CD4-positive, alpha-beta T cell treated with Interleukin-2 at 100 ng/mL for 4 hours (primary cell): ENCODE data around the gene CCDC78.
A peak's percentile ranks its signal among the peaks of the same experiment; 100 is the strongest.

Experiments
- DNase-seq: peaks from one replicate; pipeline ENCODE4 v3.0.0-alpha.2; 2020; ENCODE audit warnings: low spot score

The CCDC78 gene

GRCh38 chr16:736936-737481 lies 10.8 kb upstream of the CCDC78 start:
- no peak for DNase-seq

- no peak for DNase-seq
These were observed 9.8 kb upstream of the CCDC78 start for GRCh38 chr16:735982-736453.

GRCh38 chr16:734981-735881 lies 9.0 kb upstream of the CCDC78 start:
- no peak for DNase-seq

GRCh38 chr16:734208-734980 lies 8.2 kb upstream of the CCDC78 start:
- DNase-seq = no peak

GRCh38 chr16:733382-734207 lies 7.4 kb upstream of the CCDC78 start:
- no peak for DNase-seq

- no peak for DNase-seq
These were observed 6.7 kb upstream of the CCDC78 start for GRCh38 chr16:732936-733335.

GRCh38 chr16:732332-732731 lies 6.1 kb upstream of the CCDC78 start:
- DNase-seq = no peak

GRCh38 chr16:730666-731509 lies 4.6 kb upstream of the CCDC78 start:
- DNase-seq = no peak

- no peak for DNase-seq
These were observed 3.8 kb upstream of the CCDC78 start for GRCh38 chr16:729768-730665.

GRCh38 chr16:728890-729744 lies 2.9 kb upstream of the CCDC78 start:
- no peak for DNase-seq

- DNase-seq = peak; percentile 57
These were observed 2.1 kb upstream of the CCDC78 start for GRCh38 chr16:728131-728889.

- DNase-seq = no peak
These were observed 1.2 kb upstream of the CCDC78 start for GRCh38 chr16:727291-727977.

- DNase-seq = no peak
These were observed 130 bp downstream of the CCDC78 start for GRCh38 chr16:726188-726437.

GRCh38 chr16:725463-726187 lies 618 bp downstream of the CCDC78 start:
- no peak for DNase-seq

GRCh38 chr16:725041-725376 lies 1.2 kb downstream of the CCDC78 start:
- DNase-seq = no peak

- no peak for DNase-seq
These were observed 1.8 kb downstream of the CCDC78 start for GRCh38 chr16:724188-725040.
